SW 1271 (cell line): Measurements from ENCODE around the gene POPDC2.
"Not testable (repeated sequence)": the region's sequence is repeated elsewhere in the genome, so short reads cannot be mapped to it uniquely, and the experiment has no call there.

ENCODE experiments used
- DNase-seq, 2 experiments: peaks; one replicate each; lab custom pipeline; 2025; lab: John Stamatoyannopoulos, UW

POPDC2 gene

DNA sequence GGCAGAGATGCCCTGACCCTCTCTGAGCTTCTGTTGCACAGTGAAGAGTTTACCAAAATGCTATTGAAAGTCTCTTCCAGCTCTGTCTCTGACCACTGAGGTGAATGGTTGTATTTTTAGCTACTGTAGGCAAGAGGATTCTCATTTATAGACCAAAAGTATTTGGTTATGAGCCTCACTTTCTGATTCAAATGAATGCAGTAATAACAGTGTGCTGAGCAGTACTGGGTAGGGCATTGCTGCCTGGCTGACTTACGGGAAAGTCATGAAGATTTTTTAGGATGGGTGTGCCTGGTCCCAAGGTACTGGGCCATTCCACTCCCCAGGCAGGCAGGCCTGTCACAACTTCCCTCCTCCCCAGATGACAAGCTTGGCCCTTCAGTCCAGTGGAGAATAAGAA lies 47.2 kb downstream of the POPDC2 start:
- no peak for DNase-seq

DNA sequence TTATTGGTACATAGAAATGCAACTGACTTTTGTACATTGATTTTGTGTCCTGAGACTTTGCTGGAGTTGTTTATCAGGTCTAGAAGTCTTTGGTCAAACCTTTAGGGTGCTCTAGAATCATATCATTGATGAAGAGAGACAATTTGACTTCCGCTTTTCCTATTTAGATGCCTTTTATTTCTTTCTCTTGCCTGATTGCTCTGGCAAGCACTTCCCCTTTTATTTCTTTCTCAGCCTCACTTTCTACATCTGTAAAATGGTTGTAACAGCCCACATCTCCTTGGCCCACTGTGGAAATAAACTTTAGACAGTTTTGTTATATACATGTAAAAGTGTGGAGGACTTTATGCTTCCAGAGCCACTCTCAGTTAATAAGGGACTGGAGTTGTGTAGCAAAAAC lies 48.7 kb downstream of the POPDC2 start:
- DNase-seq, result no peak

DNA sequence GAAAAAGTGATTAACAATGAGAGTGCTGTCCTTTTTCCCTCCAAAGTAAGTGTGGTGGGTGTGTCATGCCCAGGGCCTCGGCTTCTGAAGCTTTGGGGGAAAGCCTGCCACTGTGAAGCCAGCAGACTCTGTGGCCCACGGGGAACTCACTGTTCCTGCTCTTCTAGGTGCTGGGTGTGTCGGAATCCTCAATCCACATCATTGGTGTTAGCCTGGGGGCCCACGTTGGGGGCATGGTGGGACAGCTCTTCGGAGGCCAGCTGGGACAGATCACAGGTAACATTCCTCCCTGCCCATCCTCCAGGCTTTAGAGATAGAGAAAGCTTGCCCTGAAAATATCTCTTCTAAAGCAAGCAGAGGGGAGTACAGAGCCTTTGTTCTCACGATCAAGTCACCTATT lies 51.1 kb downstream of the POPDC2 start:
- no peak for DNase-seq

DNA sequence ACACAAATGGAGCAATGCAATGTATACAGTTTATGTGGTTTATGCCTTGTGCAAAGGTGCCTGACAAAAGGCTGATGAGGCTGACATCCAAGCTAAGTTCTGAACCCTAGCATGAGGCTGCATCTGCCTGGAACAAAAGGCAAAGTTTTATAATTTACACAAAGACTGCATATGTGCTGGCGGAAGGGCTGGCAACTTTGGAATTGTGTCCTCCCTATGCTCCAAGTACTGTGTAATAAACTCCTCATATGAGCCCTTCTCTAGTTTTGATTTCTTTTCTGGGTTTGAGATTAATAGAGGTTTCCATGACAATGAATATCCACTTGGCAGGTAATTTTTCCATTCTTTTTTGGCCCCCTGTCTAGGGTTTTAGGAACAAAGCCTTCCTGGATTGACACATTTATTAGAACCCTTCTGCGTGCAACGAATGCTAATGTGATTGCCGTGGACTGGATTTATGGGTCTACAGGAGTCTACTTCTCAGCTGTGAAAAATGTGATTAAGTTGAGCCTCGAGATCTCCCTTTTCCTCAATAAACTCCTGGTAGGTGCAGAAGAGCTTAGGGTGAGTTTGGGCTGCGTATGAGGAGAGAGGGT lies 51.9 kb downstream of the POPDC2 start:
- DNase-seq, result no peak

DNA sequence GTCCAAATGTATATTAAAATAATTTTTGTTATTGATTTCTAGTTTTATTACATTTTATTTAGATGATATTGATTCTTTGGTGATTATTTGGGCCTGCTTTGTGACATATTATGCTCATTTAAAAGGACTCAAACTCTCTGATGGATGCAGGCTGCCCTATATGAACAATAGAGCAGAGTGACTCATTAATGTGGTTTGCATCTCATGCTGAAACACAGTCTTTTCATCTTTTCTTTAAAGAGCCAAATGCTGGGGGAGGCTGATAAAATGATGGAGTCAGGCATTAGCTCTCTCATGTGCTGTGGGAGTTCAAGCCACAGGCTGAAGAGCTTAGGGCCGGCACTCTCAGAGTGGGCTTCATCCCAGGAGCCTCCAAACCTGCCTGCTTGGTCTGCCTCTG lies 55.5 kb downstream of the POPDC2 start:
- DNase-seq, result no peak

DNA sequence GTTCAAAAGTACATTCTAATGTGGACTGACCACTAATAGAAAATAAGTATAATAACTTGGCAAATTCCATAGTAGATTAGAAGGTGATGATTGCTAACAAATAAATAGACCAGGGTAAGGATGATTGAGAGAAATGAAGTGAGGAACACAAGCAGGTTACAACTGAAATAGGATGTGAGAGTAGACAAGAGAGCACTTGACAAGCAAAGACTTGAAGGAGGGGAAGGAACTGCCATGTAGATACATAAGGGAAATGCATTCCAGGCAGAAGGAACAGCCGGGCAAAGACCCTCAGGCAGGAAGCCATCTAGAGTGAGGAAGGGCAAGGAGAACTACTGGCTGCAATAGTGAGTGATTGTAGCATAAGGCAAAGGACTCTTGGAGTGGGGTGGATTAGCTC lies 57.7 kb downstream of the POPDC2 start:
- no peak for DNase-seq

DNA sequence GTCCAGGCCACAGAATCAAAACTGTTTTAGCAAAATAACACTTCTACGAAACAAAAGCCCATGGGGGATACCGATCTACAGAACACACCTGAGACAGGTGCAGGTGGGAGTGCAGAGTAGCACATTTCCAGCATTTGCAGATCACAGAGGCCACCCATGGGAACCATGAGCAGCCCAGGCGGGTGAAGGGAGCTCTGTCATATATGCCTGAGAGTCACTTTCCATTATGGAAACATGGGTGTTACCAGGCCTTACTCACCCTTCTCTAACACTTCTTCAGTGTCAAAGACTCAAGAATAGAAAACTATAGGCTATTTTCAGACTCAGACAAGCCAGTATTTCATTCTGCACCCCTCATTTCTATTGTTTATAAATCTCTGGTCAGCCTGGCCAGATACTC lies 59.2 kb downstream of the POPDC2 start:
- no peak for DNase-seq

DNA sequence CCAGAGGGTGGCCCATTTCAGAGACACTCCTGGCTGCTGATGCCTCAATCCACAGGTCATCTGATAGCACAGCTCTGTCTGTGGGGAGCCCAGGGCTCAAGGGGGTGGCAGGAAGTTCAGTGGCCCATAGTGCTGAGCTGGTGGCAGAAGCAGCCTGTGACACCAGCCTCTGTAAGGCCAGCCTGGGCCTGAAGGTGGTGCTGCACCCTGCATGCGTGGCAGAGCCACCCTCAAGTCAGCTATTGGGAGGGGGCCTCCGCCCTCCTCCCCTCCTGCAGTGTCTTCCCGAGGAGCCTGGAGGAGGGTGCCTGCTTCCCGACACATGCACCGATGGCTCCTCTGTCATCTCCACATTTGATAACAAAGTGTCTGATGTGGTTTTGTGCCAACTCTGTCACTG lies 59.7 kb downstream of the POPDC2 start:
- no peak for DNase-seq

DNA sequence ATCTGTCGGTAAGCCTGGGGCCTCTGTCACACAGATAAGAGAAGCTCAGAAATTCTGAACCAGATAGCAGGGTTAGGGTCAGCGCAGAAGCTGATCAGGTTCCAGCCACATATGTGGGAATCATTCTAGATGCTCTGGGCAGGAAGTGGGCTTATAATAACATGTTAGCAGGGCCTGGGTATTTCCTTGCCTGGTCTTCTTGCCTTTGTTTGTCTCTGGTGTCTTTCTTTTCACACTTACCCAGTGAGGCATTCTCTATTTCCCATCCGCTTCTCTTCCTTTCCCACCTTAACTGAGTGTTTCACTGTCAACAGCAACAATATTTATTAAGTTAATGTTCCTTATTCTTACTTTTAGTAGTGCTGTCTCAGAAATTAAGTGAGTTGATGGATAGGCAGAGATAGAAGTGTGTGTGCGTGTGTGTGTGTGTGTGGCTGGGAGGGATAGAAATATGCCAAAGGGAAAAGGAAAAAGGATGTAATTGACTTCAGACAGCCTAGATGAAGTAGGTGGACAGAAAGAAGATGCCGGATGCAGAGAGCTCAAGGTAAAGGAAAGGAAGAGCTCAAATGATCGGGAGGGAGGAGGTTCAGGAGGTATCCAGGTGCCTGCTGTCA lies 60.7 kb downstream of the POPDC2 start:
- DNase-seq, result no peak

DNA sequence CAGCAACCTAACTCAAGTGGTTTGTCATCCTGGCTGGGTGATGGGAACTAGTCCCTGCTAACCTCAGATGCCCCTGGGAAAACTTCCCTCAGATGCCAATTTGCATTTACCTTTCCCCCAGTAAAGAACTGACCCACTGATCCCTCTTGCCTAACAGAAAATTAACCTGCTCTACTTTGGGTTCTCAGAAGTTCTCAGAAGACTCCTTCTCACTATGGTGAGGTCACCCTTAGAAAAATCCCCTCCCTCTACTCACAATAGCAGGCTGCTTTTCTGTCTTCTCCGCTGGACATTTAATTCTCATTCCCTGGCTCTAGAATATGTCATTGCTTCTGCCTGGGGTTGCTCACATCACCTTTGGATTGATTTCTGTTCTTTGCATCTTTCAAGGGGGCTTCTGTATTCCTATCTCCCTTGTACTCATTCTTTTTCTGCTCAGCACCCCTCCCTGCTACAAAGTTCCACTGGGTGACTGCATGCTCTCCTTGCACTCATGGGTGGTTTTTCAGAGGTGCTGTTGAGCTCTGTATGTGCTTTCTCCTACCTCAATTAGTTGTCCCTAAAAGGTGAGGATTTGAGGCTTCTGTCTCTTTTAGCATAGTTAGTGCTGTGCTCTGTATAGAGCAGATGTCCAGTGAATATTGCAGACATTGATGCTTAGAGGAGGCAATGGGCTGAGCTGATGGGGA lies 61.8 kb downstream of the POPDC2 start:
- no peak for DNase-seq

DNA sequence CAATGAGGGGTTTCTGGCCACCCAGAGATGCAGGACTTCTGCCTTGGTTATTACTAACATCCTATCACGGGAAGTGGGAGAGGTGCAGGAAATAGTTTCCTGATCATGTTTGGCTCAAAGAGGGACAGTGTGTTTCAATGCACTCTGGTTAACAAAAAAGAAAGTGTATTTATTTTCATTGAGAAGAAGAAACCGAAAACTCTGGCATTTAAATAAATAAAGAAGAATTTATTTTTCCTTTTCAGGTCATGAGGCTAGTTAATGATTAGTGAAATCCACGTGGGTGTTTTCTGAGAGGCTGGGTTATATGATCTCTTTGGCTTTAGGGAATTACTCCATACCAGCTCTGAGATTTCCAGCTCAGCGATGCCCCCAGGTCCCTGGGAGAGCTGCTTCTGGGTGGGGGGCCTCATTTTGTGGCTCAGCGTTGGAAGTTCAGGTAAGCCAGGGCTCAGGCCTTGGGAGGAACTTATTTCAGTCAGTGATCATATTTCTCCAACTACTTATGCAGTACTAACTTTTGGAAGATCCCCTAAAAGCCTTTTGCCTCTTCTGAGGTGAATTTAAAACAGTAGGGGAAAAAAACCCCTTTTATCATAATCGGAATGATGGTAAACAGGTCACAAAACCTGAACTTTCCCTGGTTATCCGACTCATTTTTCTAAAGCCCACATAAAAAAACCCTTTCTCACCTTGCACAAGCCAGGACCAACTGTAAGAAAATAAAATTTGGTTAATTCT lies 62.7 kb downstream of the POPDC2 start, which contains the start of gene PLA1A:
TSS of gene PLA1A (plus strand) at position 338 of the 741 bp plus-strand sequence. CDS start at position 367, 29 bp downstream.
- no peak for DNase-seq

DNA sequence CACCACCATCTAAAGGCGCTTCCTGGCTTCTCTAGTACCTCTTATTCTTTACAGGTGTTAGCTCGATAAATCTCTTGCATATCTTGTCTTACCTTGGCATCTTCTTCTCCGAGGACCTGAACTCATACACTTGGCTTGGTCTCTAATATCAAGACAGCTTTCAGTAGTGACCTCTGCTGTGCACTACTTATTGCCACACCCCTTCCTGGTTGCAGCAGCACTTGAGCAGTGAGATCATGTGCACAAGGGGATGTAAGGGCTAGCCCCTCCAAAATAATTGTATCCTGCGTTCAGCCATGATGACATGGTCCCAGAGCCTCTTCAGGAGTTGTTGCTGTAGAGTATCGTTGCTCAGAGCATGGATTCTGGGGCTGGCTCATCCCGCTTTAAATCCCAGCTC lies 64.0 kb downstream of the POPDC2 start:
- DNase-seq, result no peak

DNA sequence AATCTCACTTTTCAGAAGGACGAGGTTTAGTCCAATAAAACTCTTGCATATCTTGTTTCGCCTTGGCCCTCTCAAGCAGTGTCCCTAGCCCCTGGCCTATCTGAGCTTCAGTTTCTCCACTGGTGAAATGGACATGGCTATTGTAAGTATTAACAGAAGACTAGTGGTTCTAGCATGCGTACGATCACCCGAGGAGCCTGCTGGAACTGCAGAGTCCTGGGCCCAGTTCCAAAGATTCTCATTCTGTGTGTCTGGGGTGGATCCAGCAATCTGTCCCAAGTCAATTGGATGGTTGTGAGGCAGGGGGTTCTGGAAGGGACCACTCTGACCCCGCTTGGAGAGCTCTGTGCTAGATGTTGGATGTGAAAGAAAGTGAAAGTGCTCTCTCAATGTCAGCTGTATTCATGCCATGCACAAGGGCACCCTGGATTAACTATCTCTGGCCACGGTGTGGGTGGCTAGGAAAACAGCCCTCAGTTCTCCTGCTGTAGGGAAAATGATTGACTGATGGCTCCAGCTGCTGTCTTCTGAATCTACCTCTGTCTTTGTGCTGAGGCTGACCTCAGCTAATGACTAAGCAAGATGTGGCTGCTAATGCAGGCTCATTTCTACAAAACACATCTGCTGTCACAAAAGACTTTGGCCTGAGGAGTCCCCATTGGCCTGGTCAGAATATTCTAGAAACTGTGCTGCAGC lies 64.6 kb downstream of the POPDC2 start:
- no peak for DNase-seq

DNA sequence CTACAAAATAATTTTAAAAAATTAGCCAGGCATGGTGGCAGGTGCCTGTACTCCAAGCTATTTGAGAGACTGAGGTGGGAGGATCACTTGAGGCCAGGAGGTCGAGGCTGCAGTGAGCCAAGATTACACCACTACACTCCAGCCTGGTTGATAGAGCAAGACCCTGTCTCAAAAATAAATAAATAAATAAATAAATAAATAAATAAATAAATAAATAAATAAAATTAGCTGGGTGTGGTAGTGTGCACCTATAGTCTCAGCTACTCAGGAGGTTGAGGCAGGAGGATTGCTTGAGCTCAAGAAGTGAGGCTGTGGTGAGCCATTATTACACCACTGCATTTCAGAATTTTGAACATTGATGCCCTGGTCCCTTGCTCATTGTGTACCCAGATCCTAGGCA lies 65.5 kb downstream of the POPDC2 start:
- DNase-seq, result not testable (repeated sequence)

DNA sequence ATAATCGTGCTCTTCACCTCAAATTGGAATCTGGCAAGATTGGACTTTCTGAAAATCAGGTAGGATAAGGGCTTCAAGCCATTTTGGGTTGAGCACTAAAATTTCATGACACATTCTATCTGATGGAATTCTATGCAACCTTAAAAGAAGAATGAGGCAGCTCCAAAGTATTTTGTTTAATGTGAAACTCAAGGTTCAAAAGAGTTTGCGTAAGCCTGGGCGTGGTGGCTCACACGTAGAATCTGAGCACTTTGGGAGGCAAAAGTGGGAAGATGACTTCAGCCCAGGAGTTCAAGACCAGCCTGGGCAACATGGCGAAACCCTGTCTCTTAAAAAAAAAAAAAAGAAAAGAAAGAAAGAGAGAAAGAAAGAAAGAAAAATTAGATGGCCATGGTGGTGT lies 66.3 kb downstream of the POPDC2 start:
- DNase-seq, result no peak

DNA sequence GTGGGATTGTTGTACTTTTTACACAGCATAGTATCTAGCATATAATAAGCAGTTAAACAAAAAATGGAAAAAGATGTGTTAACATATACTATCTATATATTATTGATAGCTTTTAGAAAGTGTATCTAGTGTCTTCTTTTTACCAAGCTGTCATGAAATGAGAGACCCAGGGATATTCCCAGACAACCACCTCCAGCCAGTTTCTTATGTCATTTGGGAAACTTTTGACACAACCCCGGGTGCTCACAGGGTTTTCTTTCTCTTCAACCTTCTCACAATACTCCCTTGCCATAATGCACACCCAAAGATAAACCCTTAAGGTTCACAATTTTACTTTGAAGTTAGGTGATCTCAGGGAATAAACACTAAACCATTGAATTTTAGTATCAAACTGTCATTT lies 67.5 kb downstream of the POPDC2 start:
- no peak for DNase-seq
